K562 (cell line): Measurements from ENCODE around the gene SNTG2. TPM values are rescaled to one million over a fixed set of nuclear protein-coding genes. Genes with fewer than 3 reads are reported as not detected.

ENCODE experiments used
- ATAC-seq: fragments of 200-7000 bp; cut with Tn5 transposase; 3 replicates; pipeline ENCODE4 v1.9.1; 2020; ENCODE audit warnings: moderate library complexity
- BruUV-seq: library from RNA; stranded (reverse); fragments of 400-500 nt; replicated peaks from 2 replicates; lab custom pipeline; 2021; lab: Mats Ljungman, UMichigan
- CTCF ChIA-PET: fragments of 300-600 bp; formaldehyde crosslinking; extraction: SDS; loops from one replicate; lab custom pipeline; 2021; ENCODE audit warnings: low intra/inter-chr PET ratio; lab: Yijun Ruan, JAX
- POLR2A ChIA-PET: fragments of 300-600, 350-650 bp; sonication (Branson Sonifier 250); formaldehyde crosslinking; extraction: SDS; loops from one replicate; lab custom pipeline; 2021; ENCODE audit warnings: antibody characterized with exemption, inconsistent platforms; lab: Yijun Ruan, JAX
- DNase-seq, 4 experiments: peaks; one replicate each; pipeline versions ENCODE4 v3.0.0 to v3.0.0-alpha.2; 2011 to 2018; ENCODE audit warnings: low spot score in 3 of 4, mixed read lengths in 3 of 4; ENCODE audit errors: extremely low read depth in 1 of 4
- FAIRE-seq: peaks from 2 replicates; lab custom pipeline; 2011; peaks lifted over from hg19 to GRCh38; lab: Jason Lieb, UNC
- H2AFZ ChIP-seq: 2 replicates; pipeline ENCODE4 v1.6.0; 2011; ENCODE audit warnings: low read depth, low read length, control low read depth, inconsistent platforms
- H3K27ac ChIP-seq: fragments of 200-600 bp; 3 replicates; pipeline ENCODE4 v1.8.0; 2011; ENCODE audit warnings: low read depth, mild to moderate bottlenecking, control low read depth, inconsistent platforms, low read length, moderate library complexity, mixed read lengths; ENCODE audit errors: extremely low read depth
- H3K27me3 ChIP-seq, 2 experiments: fragments of 300-600 bp in 1 of 2; 2 replicates in 1 of 2; 3 replicates in 1 of 2; pipeline versions ENCODE4 v1.6.0 to v1.8.0; 2011; ENCODE audit warnings: inconsistent platforms in 2 of 2, low read length in 2 of 2, mild to moderate bottlenecking in 1 of 2, mixed read lengths in 1 of 2, moderate library complexity in 1 of 2; ENCODE audit not compliant: control insufficient read depth in 2 of 2, insufficient read depth in 2 of 2
- H3K36me3 ChIP-seq: fragments of 300-600 bp; 3 replicates; pipeline ENCODE4 v1.8.0; 2011; ENCODE audit warnings: mild to moderate bottlenecking, low read length, inconsistent platforms; ENCODE audit not compliant: control insufficient read depth, insufficient read depth
- H3K4me1 ChIP-seq, 2 experiments: fragments of 200-600 bp in 1 of 2; replicated peaks in 1 of 2; 2 replicates in 1 of 2; 3 replicates in 1 of 2; pipeline versions ENCODE4 v1.5.1 to v1.8.0; 2011; ENCODE audit warnings: inconsistent platforms in 2 of 2, low read length in 2 of 2, mild to moderate bottlenecking in 1 of 2, mixed read lengths in 1 of 2, moderate library complexity in 1 of 2; ENCODE audit not compliant: control insufficient read depth in 2 of 2, insufficient read depth in 2 of 2
- H3K4me2 ChIP-seq: 2 replicates; pipeline ENCODE4 v1.6.1; 2011; ENCODE audit warnings: low read length, control low read depth, inconsistent platforms, mixed read lengths; ENCODE audit not compliant: insufficient read depth
- H3K4me3 ChIP-seq: fragments of 200-600 bp; sonication (generic), shearing (Covaris generic); 2 replicates; pipeline ENCODE4 v1.5.1; 2016; ENCODE audit warnings: control low read depth, inconsistent platforms
- H3K79me2 ChIP-seq: fragments of 200-600 bp; 3 replicates; pipeline ENCODE4 v1.8.0; 2011; ENCODE audit warnings: low read length, inconsistent platforms; ENCODE audit not compliant: control insufficient read depth, insufficient read depth
- H3K9ac ChIP-seq, 2 experiments: 2 replicates each; pipeline versions ENCODE4 v1.6.0 to v1.6.1; 2011; ENCODE audit warnings: low read depth in 2 of 2, low read length in 2 of 2, control low read depth in 1 of 2, inconsistent platforms in 1 of 2, mild to moderate bottlenecking in 1 of 2, mixed read lengths in 1 of 2; ENCODE audit not compliant: insufficient read depth in 1 of 2
- H3K9me1 ChIP-seq: one replicate; pipeline ENCODE4 v1.6.0; 2011; ENCODE audit warnings: inconsistent platforms, mild to moderate bottlenecking, low read length, moderate library complexity; ENCODE audit not compliant: control insufficient read depth, insufficient read depth
- H3K9me3 ChIP-seq: replicated peaks from 2 replicates; pipeline ENCODE4 v1.5.1; 2011; ENCODE audit warnings: low read depth, low read length, inconsistent platforms; ENCODE audit not compliant: control insufficient read depth, insufficient read depth
- H4K20me1 ChIP-seq: replicated peaks from 2 replicates; pipeline ENCODE4 v1.6.1; 2011; ENCODE audit warnings: low read length, inconsistent platforms, mixed read lengths; ENCODE audit not compliant: control insufficient read depth, insufficient read depth
- AFF4 ChIP-seq: sonication (generic); formaldehyde crosslinking; IDR thresholded peaks from 2 replicates; pipeline ENCODE4 v1.8.0; 2023; ENCODE audit warnings: mild to moderate bottlenecking, missing genetic modification reagents
- FUS ChIP-seq: fragments of 200-400 bp; formaldehyde crosslinking; optimal IDR thresholded peaks from 2 replicates; pipeline ENCODE3; 2017; ENCODE audit warnings: low read depth, low read length
- IFI16 ChIP-seq: fragments of 250-450 bp; sonication (Bioruptor Pico); IDR thresholded peaks from 2 replicates; pipeline ENCODE4 v2.1.2; 2022; ENCODE audit warnings: mild to moderate bottlenecking, inconsistent platforms
- IRF2 ChIP-seq: sonication (generic); formaldehyde crosslinking; IDR thresholded peaks from 2 replicates; pipeline ENCODE4 v1.8.1; 2022; ENCODE audit warnings: mild to moderate bottlenecking, missing genetic modification reagents
- MCM3 ChIP-seq: fragments of 450-650 bp; IDR thresholded peaks from 2 replicates; pipeline ENCODE4 v1.6.1; 2016
- PTRF ChIP-seq: fragments of 450-650 bp; IDR thresholded peaks from 2 replicates; pipeline ENCODE4 v1.6.1; 2016; ENCODE audit warnings: mild to moderate bottlenecking, missing genetic modification characterization, missing compliant biosample characterization
- RCOR1 ChIP-seq, 2 experiments: IDR thresholded peaks; 2 replicates each; pipeline ENCODE4 v1.6.1; 2012; ENCODE audit warnings: low read depth in 2 of 2, low read length in 2 of 2, borderline replicate concordance in 1 of 2, improper control_type of control experiment in 1 of 2
- SNAPC5 ChIP-seq: fragments of 250-450 bp; sonication (Bioruptor Pico); IDR thresholded peaks from 2 replicates; pipeline ENCODE4 v1.8.0; 2021; ENCODE audit warnings: moderate library complexity, mild to moderate bottlenecking, inconsistent platforms
- SPI1 ChIP-seq: IDR thresholded peaks from 2 replicates; pipeline ENCODE4 v1.6.1; 2011; ENCODE audit warnings: low read depth, low read length, control low read depth, borderline replicate concordance
- SRSF7 ChIP-seq: fragments of 200-400 bp; formaldehyde crosslinking; optimal IDR thresholded peaks from 2 replicates; pipeline ENCODE3; 2017; ENCODE audit warnings: mild to moderate bottlenecking, low read depth, low read length
- SUPT5H ChIP-seq: fragments of 450-650 bp; IDR thresholded peaks from 2 replicates; pipeline ENCODE4 v1.6.1; 2016
- WHSC1 ChIP-seq: IDR thresholded peaks from one replicate; pipeline ENCODE4 v1.6.1; 2012; ENCODE audit warnings: low read length, control low read depth, inconsistent platforms
- ZBTB43 ChIP-seq: sonication (generic); formaldehyde crosslinking; IDR thresholded peaks from 2 replicates; pipeline ENCODE4 v1.8.0; 2023; ENCODE audit warnings: mild to moderate bottlenecking, missing genetic modification reagents
- ZFP36 ChIP-seq: fragments of 150-350 bp; IDR thresholded peaks from 2 replicates; pipeline ENCODE4 v1.6.1; 2018; ENCODE audit warnings: low read length, low read depth; ENCODE audit not compliant: partially characterized antibody
- ZNF175 ChIP-seq: fragments of 200-800 bp; sonication (Bioruptor generic); IDR thresholded peaks from 2 replicates; pipeline ENCODE4 v1.6.1; 2016; ENCODE audit warnings: low read depth, mild to moderate bottlenecking, missing genetic modification characterization, missing compliant biosample characterization
- ZNF511 ChIP-seq: sonication (generic); formaldehyde crosslinking; IDR thresholded peaks from 2 replicates; pipeline ENCODE4 v1.8.0; 2022; ENCODE audit warnings: mild to moderate bottlenecking, missing genetic modification reagents
- WGBS: fragments of 100-300 bp; shearing (Covaris generic); methylation state at CpG from one replicate; pipeline ENCODE4 v1.1.6; 2016; ENCODE audit warnings: low coverage, mixed read lengths; ENCODE audit not compliant: insufficient coverage; ENCODE audit errors: missing lambda C conversion rate; 5-methylcytosine and 5-hydroxymethylcytosine counted together
- in situ Hi-C: fragments of 300-500 bp; cut with MboI; formaldehyde crosslinking; loops from 4 replicates; pipeline ENCODE4 v1.15.0; 2018; ENCODE audit warnings: inconsistent platforms, mixed read lengths
- intact Hi-C: fragments of 100-400 bp; cut with micrococcal nuclease; formaldehyde crosslinking; loops from 2 replicates; pipeline ENCODE4 v1.14.2; 2022
- polyA plus RNA-seq, 8 experiments: library from polyadenylated mRNA; depleted of rRNA in 4 of 8; stranded (reverse) in 5 of 8; unstranded in 3 of 8; fragments of >200 nt; fragmentation: Nextera tagmentation in 2 of 8; fragmentation: Illumina TruSeq in 1 of 8; extraction: Ambion mirVana in 2 of 8; extraction: Trizol in 1 of 8; gene quantifications; 2 replicates each; pipeline versions ENCODE4 v1.2.1 to v1.2.3, GENCODE V29; 2011 to 2014; ENCODE audit warnings: inconsistent platforms in 1 of 8, missing spikeins in 1 of 8
- total RNA-seq, 7 experiments: library from RNA; depleted of rRNA in 6 of 7; stranded (reverse); fragments of >200 nt in 6 of 7; fragmentation: Illumina TruSeq in 2 of 7; extraction: Trizol in 2 of 7; gene quantifications; 2 replicates each; pipeline versions ENCODE4 v1.2.1 to v1.2.3, GENCODE V29; 2011 to 2021; ENCODE audit warnings: low replicate concordance in 1 of 7

The SNTG2 gene
- total and polyA plus RNA-seq, 9 of the 15 experiments (the other 6 are each of a cell fraction or from before 2014, with no cell fraction given), result not detected

- Histone ChIP-seq H3K4me3 (no peak overlapping the region), H3K27me3 (peaks cover 0 to 15% of the 10 kb centered on the region in 2 experiments; a peak in 2 of 5 replicates), H2AFZ (no peak overlapping the region), H3K79me2 (no peaks in the 10 kb centered on the region), H3K9me1 (no peaks in the 10 kb centered on the region), H4K20me1 (no peaks in the 10 kb centered on the region; the same call in 1 of the 2 replicates), H3K4me2 (no peak overlapping the region), H3K4me1 (no peaks in the 10 kb centered on the region), H3K36me3 (no peaks in the 10 kb centered on the region), H3K9ac (no peak overlapping the region), H3K9me3 (no peaks in the 10 kb centered on the region), H3K27ac (no peak overlapping the region)
- in situ Hi-C loops, result no loop called here
- no TSS peak for BruUV-seq
- no peak for ATAC-seq
- ChIA-PET CTCF (no interaction called here), POLR2A (interaction anchor here (0.8 kb wide), 1 partner anchor 289 kb away, joined by 3 read pairs; no protein-coding TSS in a partner anchor)
- FAIRE-seq, result no peak
- WGBS, result 0% methylated on average over 1 of the region's 1 CpG
- intact Hi-C loops, result no loop called here
- TF ChIP-seq SRSF7, result no peak
- TF ChIP-seq RCOR1 (IDR thresholded peaks at IDR 0.05; ENCODE audit: borderline replicate concordance in 1 of 2, low read depth in 2 of 2, low read length in 2 of 2), result no peak
- no peak for TF ChIP-seq ZNF175 (CRISPR knock-in tag)
- TF ChIP-seq ZFP36, result no peak
- no peak for TF ChIP-seq MCM3
- no peak for TF ChIP-seq SPI1
- no peak for TF ChIP-seq ZNF511
- TF ChIP-seq PTRF (tag), result no peak
- no peak for TF ChIP-seq WHSC1
- no peak for TF ChIP-seq SNAPC5 (CRISPR knock-in tag)
- TF ChIP-seq FUS, result no peak
- TF ChIP-seq ZBTB43 (CRISPR knock-in tag), result no peak
- TF ChIP-seq SUPT5H, result no peak
- TF ChIP-seq IFI16 (CRISPR knock-in tag), result no peak
- TF ChIP-seq IRF2 (CRISPR knock-in tag), result no peak
- TF ChIP-seq AFF4, result no peak
- no peak for DNase-seq
These were observed 48.1 kb upstream of the SNTG2 start for GRCh38 chr2:902584-902983.
